DOHH2 (cell line): ENCODE results near the gene PCBP3.

Experiments used
- H3F3A ChIP-seq: fragments of 200-600 bp; sonication (generic), shearing (Covaris generic); 2 replicates; pipeline ENCODE4 v1.6.0; 2016; ENCODE audit warnings: antibody characterized with exemption, mild to moderate bottlenecking; ENCODE audit not compliant: control insufficient read depth, insufficient read depth
- H3K27ac ChIP-seq: fragments of 200-600 bp; sonication (generic); 2 replicates; pipeline ENCODE4 v1.5.1; 2014; ENCODE audit warnings: low read depth, mild to moderate bottlenecking, low read length, moderate library complexity
- H3K27me3 ChIP-seq: fragments of 200-600 bp; sonication (generic); 2 replicates; pipeline ENCODE4 v1.6.1; 2014; ENCODE audit warnings: mild to moderate bottlenecking, low read length, mixed read lengths; ENCODE audit not compliant: control insufficient read depth
- H3K36me3 ChIP-seq: fragments of 200-600 bp; sonication (generic); 2 replicates; pipeline ENCODE4 v1.6.1; 2014; ENCODE audit warnings: mild to moderate bottlenecking, low read length, moderate library complexity, mixed read lengths; ENCODE audit not compliant: control insufficient read depth
- H3K4me1 ChIP-seq: fragments of 200-600 bp; sonication (generic); 2 replicates; pipeline ENCODE4 v1.6.1; 2014; ENCODE audit warnings: mild to moderate bottlenecking, low read length, mixed read lengths; ENCODE audit not compliant: control insufficient read depth
- H3K4me2 ChIP-seq: fragments of 200-600 bp; sonication (generic); 2 replicates; pipeline ENCODE4 v1.6.0; 2014; ENCODE audit warnings: mild to moderate bottlenecking, low read length, moderate library complexity
- H3K4me3 ChIP-seq: fragments of 200-600 bp; sonication (generic); 2 replicates; pipeline ENCODE4 v1.5.1; 2014; ENCODE audit warnings: mild to moderate bottlenecking, low read length, mixed read lengths
- H3K79me2 ChIP-seq: fragments of 200-600 bp; sonication (generic); 2 replicates; pipeline ENCODE4 v1.6.1; 2014; ENCODE audit warnings: mild to moderate bottlenecking, low read length, mixed read lengths; ENCODE audit not compliant: control insufficient read depth
- H3K9me2 ChIP-seq: fragments of 200-600 bp; sonication (generic); replicated peaks from 2 replicates; pipeline ENCODE4 v1.6.1; 2014; ENCODE audit warnings: mild to moderate bottlenecking, low read length, mixed read lengths; ENCODE audit not compliant: control insufficient read depth
- H3K9me3 ChIP-seq: fragments of 200-600 bp; sonication (generic); 2 replicates; pipeline ENCODE4 v1.6.1; 2014; ENCODE audit warnings: antibody characterized with exemption, low read length, mixed read lengths; ENCODE audit not compliant: control insufficient read depth, insufficient read depth
- H4K20me1 ChIP-seq: fragments of 200-600 bp; sonication (generic); 2 replicates; pipeline ENCODE4 v1.6.0; 2014; ENCODE audit warnings: low read depth, mild to moderate bottlenecking, antibody characterized with exemption, low read length, moderate library complexity; ENCODE audit not compliant: control insufficient read depth, insufficient read depth
- CTCF ChIP-seq: fragments of 200-600 bp; sonication (generic); IDR thresholded peaks from one replicate; pipeline ENCODE4 v1.5.1; 2014; ENCODE audit warnings: antibody characterized with exemption, mild to moderate bottlenecking, low read depth, low read length; ENCODE audit not compliant: poor library complexity, severe bottlenecking
- EZH2phosphoT487 ChIP-seq: fragments of 200-600 bp; sonication (generic); IDR thresholded peaks from 2 replicates; pipeline ENCODE4 v1.6.1; 2017; ENCODE audit warnings: borderline replicate concordance, mild to moderate bottlenecking, antibody characterized with exemption, low read length, moderate library complexity, mixed read lengths

PCBP3 gene

GRCh38 chr21:45932922-45933502 lies 289.5 kb downstream of the PCBP3 start:
- H3K4me1 ChIP-seq, result no peaks in the 10 kb centered on the region
- no peak overlapping the region for H3K4me3 ChIP-seq
- H3F3A ChIP-seq, result no peaks in the 10 kb centered on the region
- H3K36me3 ChIP-seq, result no peaks in the 10 kb centered on the region
- H4K20me1 ChIP-seq, result no peaks in the 10 kb centered on the region
- H3K27me3 ChIP-seq, result no peaks in the 10 kb centered on the region
- no peak overlapping the region for H3K4me2 ChIP-seq
- H3K27ac ChIP-seq, result no peak overlapping the region
- H3K9me3 ChIP-seq, result peaks cover under 1% of the 10 kb centered on the region; the same call in 1 of the 2 replicates
- H3K9me2 ChIP-seq, result no peaks in the 10 kb centered on the region
- no peaks in the 10 kb centered on the region for H3K79me2 ChIP-seq
- no peak for TF ChIP-seq EZH2phosphoT487
- no peak for TF ChIP-seq CTCF

DNA sequence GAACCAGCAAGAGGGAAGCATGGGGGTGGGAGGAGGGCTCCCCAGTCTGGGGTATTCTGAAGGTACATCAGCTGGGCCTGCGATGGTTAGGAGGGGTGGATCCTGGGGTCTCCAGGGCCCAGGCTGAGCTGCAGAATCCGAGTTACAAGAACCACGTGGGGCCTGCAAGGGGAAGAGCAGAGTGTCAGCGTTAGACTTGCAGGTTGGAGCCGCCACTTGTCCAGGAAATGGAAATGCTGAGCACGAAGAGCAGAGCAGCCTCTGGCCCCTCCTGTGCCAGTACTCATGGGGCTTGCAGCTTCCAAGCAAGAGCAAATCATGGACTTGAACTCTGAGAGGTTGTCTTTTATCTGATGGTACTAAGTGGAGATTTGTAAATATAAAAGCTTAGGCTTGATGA lies 290.6 kb downstream of the PCBP3 start:
- no peaks in the 10 kb centered on the region for H3F3A ChIP-seq
- no peaks in the 10 kb centered on the region for H3K27me3 ChIP-seq
- H3K4me1 ChIP-seq, result no peaks in the 10 kb centered on the region
- H4K20me1 ChIP-seq, result no peaks in the 10 kb centered on the region
- no peaks in the 10 kb centered on the region for H3K9me2 ChIP-seq
- H3K4me3 ChIP-seq, result no peak overlapping the region
- TF ChIP-seq EZH2phosphoT487 (no peak), CTCF (no peak)
- no peak overlapping the region for H3K27ac ChIP-seq
- H3K9me3 ChIP-seq, result no peaks in the 10 kb centered on the region; the same call in 1 of the 2 replicates
- no peaks in the 10 kb centered on the region for H3K36me3 ChIP-seq
- H3K4me2 ChIP-seq, result no peak overlapping the region
- no peaks in the 10 kb centered on the region for H3K79me2 ChIP-seq

DNA sequence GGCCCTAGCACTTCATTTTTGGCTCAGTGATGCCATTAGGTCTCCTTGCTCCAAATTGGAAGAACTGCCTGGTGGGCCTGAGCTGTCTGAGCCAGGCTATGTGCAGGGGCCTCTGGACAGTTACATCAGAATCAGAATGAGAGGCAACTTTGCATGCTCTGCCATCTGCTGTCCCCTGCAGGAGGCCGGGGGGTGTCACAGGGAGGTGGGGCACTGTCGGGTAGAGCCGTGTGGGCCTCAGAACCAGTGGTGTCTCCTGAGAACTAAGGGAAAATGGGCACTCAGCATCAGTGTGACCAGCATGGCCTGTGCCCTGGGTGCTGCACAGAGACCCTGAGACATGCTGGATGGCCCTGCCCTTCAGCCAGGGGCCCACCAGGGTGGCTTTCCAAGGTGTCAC lies 291.0 kb downstream of the PCBP3 start:
- Histone ChIP-seq H3K9me3 (no peaks in the 10 kb centered on the region; the same call in 1 of the 2 replicates), H4K20me1 (no peaks in the 10 kb centered on the region), H3K27me3 (no peaks in the 10 kb centered on the region), H3K9me2 (no peaks in the 10 kb centered on the region), H3K4me1 (no peaks in the 10 kb centered on the region), H3K4me2 (no peak overlapping the region), H3K79me2 (no peaks in the 10 kb centered on the region), H3K27ac (no peak overlapping the region), H3K36me3 (no peaks in the 10 kb centered on the region), H3K4me3 (no peak overlapping the region), H3F3A (no peaks in the 10 kb centered on the region)
- no peak for TF ChIP-seq CTCF
- TF ChIP-seq EZH2phosphoT487, result no peak
